Esophagus muscularis mucosa (tissue), 3 donors: Measurements from ENCODE around the gene MCM5.

Source experiments
- POLR2A ChIP-seq: fragments of 450-650 bp; IDR thresholded peaks from one replicate; pipeline ENCODE4 v1.6.1; 2017; ENCODE audit warnings: antibody characterized with exemption, moderate library complexity, mild to moderate bottlenecking, low read depth
- POLR2AphosphoS5 ChIP-seq, 2 donors: sonication (generic); formaldehyde crosslinking; IDR thresholded peaks; one replicate each; pipeline ENCODE4 v1.6.1; 2017; ENCODE audit warnings: antibody characterized with exemption in 2 of 2
- TF ChIP-seq, protein P1 (sequence below), 3 experiments: fragments of 200-600 bp in 2 of 3; fragments of 450-650 bp in 1 of 3; sonication (generic) in 2 of 3; IDR thresholded peaks; one replicate each; pipeline ENCODE4 v1.5.1; 2017 to 2019; ENCODE audit warnings: antibody characterized with exemption in 3 of 3, mild to moderate bottlenecking in 2 of 3, moderate library complexity in 1 of 3

- no peak for TF ChIP-seq POLR2AphosphoS5 (IDR thresholded peaks at IDR 0.05)
- no peak for TF ChIP-seq POLR2A
- TF ChIP-seq, protein P1, sequence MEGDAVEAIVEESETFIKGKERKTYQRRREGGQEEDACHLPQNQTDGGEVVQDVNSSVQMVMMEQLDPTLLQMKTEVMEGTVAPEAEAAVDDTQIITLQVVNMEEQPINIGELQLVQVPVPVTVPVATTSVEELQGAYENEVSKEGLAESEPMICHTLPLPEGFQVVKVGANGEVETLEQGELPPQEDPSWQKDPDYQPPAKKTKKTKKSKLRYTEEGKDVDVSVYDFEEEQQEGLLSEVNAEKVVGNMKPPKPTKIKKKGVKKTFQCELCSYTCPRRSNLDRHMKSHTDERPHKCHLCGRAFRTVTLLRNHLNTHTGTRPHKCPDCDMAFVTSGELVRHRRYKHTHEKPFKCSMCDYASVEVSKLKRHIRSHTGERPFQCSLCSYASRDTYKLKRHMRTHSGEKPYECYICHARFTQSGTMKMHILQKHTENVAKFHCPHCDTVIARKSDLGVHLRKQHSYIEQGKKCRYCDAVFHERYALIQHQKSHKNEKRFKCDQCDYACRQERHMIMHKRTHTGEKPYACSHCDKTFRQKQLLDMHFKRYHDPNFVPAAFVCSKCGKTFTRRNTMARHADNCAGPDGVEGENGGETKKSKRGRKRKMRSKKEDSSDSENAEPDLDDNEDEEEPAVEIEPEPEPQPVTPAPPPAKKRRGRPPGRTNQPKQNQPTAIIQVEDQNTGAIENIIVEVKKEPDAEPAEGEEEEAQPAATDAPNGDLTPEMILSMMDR (IDR thresholded peaks at IDR 0.05): no peak
These were observed 37.1 kb downstream of the MCM5 start for GRCh38 chr22:35437049-35437448.
